HG03521 (cell line): ENCODE measurements around the gene HEMGN.
"Not testable (repeated sequence)": the region's sequence is repeated elsewhere in the genome, so short reads cannot be mapped to it uniquely, and the experiment has no call there.

Source experiments
- ATAC-seq: cut with Tn5 transposase; IDR thresholded peaks from one replicate; pipeline ENCODE4 v1.9.1; 2021; ENCODE audit warnings: mild to moderate bottlenecking, moderate library complexity; ENCODE audit not compliant: unreplicated experiment

HEMGN gene

GRCh38 chr9:97964901-97965300 is 26.9 kb upstream of the HEMGN start:
- ATAC-seq: no peak

GRCh38 chr9:97963232-97963631 is 25.3 kb upstream of the HEMGN start:
- no peak for ATAC-seq

GRCh38 chr9:97962575-97962974 is 24.6 kb upstream of the HEMGN start:
- no peak for ATAC-seq

- ATAC-seq: no peak
These were observed 24.2 kb upstream of the HEMGN start for GRCh38 chr9:97962136-97962535.

- no peak for ATAC-seq
These were observed 23.4 kb upstream of the HEMGN start for GRCh38 chr9:97961361-97961760.

- not testable (repeated sequence) for ATAC-seq
These were observed 22.8 kb upstream of the HEMGN start for GRCh38 chr9:97960678-97961328.

- no peak for ATAC-seq
These were observed 21.6 kb upstream of the HEMGN start for GRCh38 chr9:97959585-97959984.

GRCh38 chr9:97958812-97959511 is 21.0 kb upstream of the HEMGN start:
- ATAC-seq: no peak

GRCh38 chr9:97956331-97956730 is 18.4 kb upstream of the HEMGN start:
- no peak for ATAC-seq

- peak; percentile 84 for ATAC-seq
These were observed 16.6 kb upstream of the HEMGN start for GRCh38 chr9:97954550-97954989.

- not testable (repeated sequence) for ATAC-seq
These were observed 12.9 kb upstream of the HEMGN start for GRCh38 chr9:97950873-97951272.

- ATAC-seq: not testable (repeated sequence)
These were observed 9.1 kb upstream of the HEMGN start for GRCh38 chr9:97947094-97947493.

GRCh38 chr9:97945470-97945869 is 7.5 kb upstream of the HEMGN start:
- not testable (repeated sequence) for ATAC-seq

GRCh38 chr9:97944612-97945011 is 6.6 kb upstream of the HEMGN start:
- no peak for ATAC-seq

- ATAC-seq: no peak
These were observed 5.4 kb upstream of the HEMGN start for GRCh38 chr9:97943308-97943855.

GRCh38 chr9:97941323-97941722 is 3.4 kb upstream of the HEMGN start:
- ATAC-seq: no peak

GRCh38 chr9:97940741-97941140 is 2.8 kb upstream of the HEMGN start:
- no peak for ATAC-seq

GRCh38 chr9:97940233-97940632 is 2.3 kb upstream of the HEMGN start:
- no peak for ATAC-seq

- no peak for ATAC-seq
These were observed 974 bp downstream of the HEMGN start for GRCh38 chr9:97936998-97937397.

- ATAC-seq: no peak
These were observed 2.7 kb downstream of the HEMGN start for GRCh38 chr9:97935276-97935675.

- no peak for ATAC-seq
These were observed 3.5 kb downstream of the HEMGN start for GRCh38 chr9:97934321-97935115.
